GM12878 (cell line): Measurements from ENCODE around the gene POU2AF1. TPM values are rescaled to one million over a fixed set of nuclear protein-coding genes. Genes with fewer than 3 reads are reported as not detected.

ENCODE experiments used
- ATAC-seq: fragments of 200-7000 bp; cut with Tn5 transposase; 3 replicates; pipeline ENCODE4 v1.9.1; 2020; ENCODE audit warnings: mild to moderate bottlenecking, moderate library complexity
- BruUV-seq: library from RNA; stranded (reverse); fragments of 400-500 nt; replicated peaks from 2 replicates; lab custom pipeline; 2021; lab: Mats Ljungman, UMichigan
- CTCF ChIA-PET: fragments of 300-600 bp; sonication (Branson Sonifier 250); formaldehyde crosslinking; extraction: SDS; loops from one replicate; lab custom pipeline; 2021; ENCODE audit warnings: inconsistent platforms; lab: Yijun Ruan, JAX
- POLR2A ChIA-PET: fragments of 350-600 bp; formaldehyde crosslinking; extraction: SDS; loops from one replicate; lab custom pipeline; 2021; ENCODE audit warnings: inconsistent platforms; lab: Charles Lee
- RAD21 ChIA-PET: fragments of 300-600 bp; sonication (Branson Sonifier 250); formaldehyde crosslinking; loops from one replicate; lab custom pipeline; 2023; ENCODE audit warnings: antibody characterized with exemption; ENCODE audit not compliant: unreplicated experiment; lab: Charles Lee
- SMC1A ChIA-PET: fragments of 300-600 bp; sonication (Branson Sonifier 250); formaldehyde crosslinking; loops from one replicate; lab custom pipeline; 2023; ENCODE audit not compliant: unreplicated experiment, uncharacterized antibody; lab: Charles Lee
- DNase-seq: peaks from one replicate; pipeline ENCODE4 v3.0.0-alpha.2; 2011; ENCODE audit warnings: low read depth, low spot score
- FAIRE-seq: peaks from 3 replicates; lab custom pipeline; 2011; peaks lifted over from hg19 to GRCh38; lab: Jason Lieb, UNC
- H2AFZ ChIP-seq: 2 replicates; pipeline ENCODE4 v1.6.0; 2011; ENCODE audit warnings: low read depth, low read length, control low read depth; ENCODE audit not compliant: control insufficient read depth
- H3K27ac ChIP-seq: 2 replicates; pipeline ENCODE4 v1.5.1; 2011; ENCODE audit warnings: control low read depth; ENCODE audit not compliant: control insufficient read depth, insufficient read depth
- H3K27me3 ChIP-seq, 2 experiments: replicated peaks in 1 of 2; 2 replicates each; pipeline versions ENCODE4 v1.6.0 to v1.6.1; 2011; ENCODE audit warnings: low read length in 1 of 2; ENCODE audit not compliant: control insufficient read depth in 2 of 2, insufficient read depth in 2 of 2
- H3K36me3 ChIP-seq, 2 experiments: 2 replicates each; pipeline ENCODE4 v1.5.1; 2011; ENCODE audit warnings: low read length in 1 of 2; ENCODE audit not compliant: control insufficient read depth in 2 of 2, insufficient read depth in 2 of 2
- H3K4me1 ChIP-seq: 2 replicates; pipeline ENCODE4 v1.6.1; 2011; ENCODE audit warnings: mild to moderate bottlenecking, low read length, moderate library complexity, mixed read lengths; ENCODE audit not compliant: control insufficient read depth, insufficient read depth
- H3K4me2 ChIP-seq: 2 replicates; pipeline ENCODE4 v1.6.0; 2011; ENCODE audit warnings: control low read depth; ENCODE audit not compliant: control insufficient read depth, insufficient read depth
- H3K4me3 ChIP-seq: fragments of 200-600 bp; sonication (generic); 2 replicates; pipeline ENCODE4 v1.5.1; 2016
- H3K79me2 ChIP-seq: 2 replicates; pipeline ENCODE4 v1.6.0; 2011; ENCODE audit warnings: low read length; ENCODE audit not compliant: control insufficient read depth, insufficient read depth
- H3K9ac ChIP-seq: 2 replicates; pipeline ENCODE4 v1.8.0; 2011; ENCODE audit warnings: low read length, control low read depth, mixed read lengths; ENCODE audit not compliant: control insufficient read depth, insufficient read depth
- H3K9me3 ChIP-seq: replicated peaks from 3 replicates; pipeline ENCODE4 v1.5.1; 2011; ENCODE audit warnings: mild to moderate bottlenecking, low read length; ENCODE audit not compliant: control insufficient read depth, insufficient read depth
- H4K20me1 ChIP-seq: 2 replicates; pipeline ENCODE4 v1.6.0; 2011; ENCODE audit not compliant: control insufficient read depth, insufficient read depth
- ATF2 ChIP-seq: IDR thresholded peaks from 2 replicates; pipeline ENCODE4 v1.6.1; 2012; ENCODE audit warnings: low read length, inconsistent platforms
- BHLHE40 ChIP-seq, 2 experiments: fragments of 450-650 bp in 1 of 2; IDR thresholded peaks; 2 replicates each; pipeline ENCODE4 v1.6.1; 2011 to 2017; ENCODE audit warnings: low read depth in 2 of 2, borderline replicate concordance in 1 of 2, improper control_type of control experiment in 1 of 2, low read length in 1 of 2, mild to moderate bottlenecking in 1 of 2
- CBFB ChIP-seq: IDR thresholded peaks from 2 replicates; pipeline ENCODE4 v1.6.1; 2016; ENCODE audit warnings: antibody characterized with exemption, low read depth
- CHD2 ChIP-seq: IDR thresholded peaks from 2 replicates; pipeline ENCODE4 v1.6.1; 2011; ENCODE audit warnings: low read depth, low read length, improper control_type of control experiment, borderline replicate concordance
- JUND ChIP-seq: IDR thresholded peaks from 2 replicates; pipeline ENCODE4 v1.6.1; 2012; ENCODE audit warnings: low read depth, mild to moderate bottlenecking, low read length, improper control_type of control experiment, moderate library complexity
- MLLT1 ChIP-seq: fragments of 450-650 bp; IDR thresholded peaks from 2 replicates; pipeline ENCODE4 v1.6.1; 2016; ENCODE audit warnings: mild to moderate bottlenecking
- NBN ChIP-seq: fragments of 450-650 bp; IDR thresholded peaks from 2 replicates; pipeline ENCODE4 v1.6.1; 2016
- NFYA ChIP-seq: IDR thresholded peaks from 2 replicates; pipeline ENCODE4 v1.6.1; 2011; ENCODE audit warnings: low read depth, mild to moderate bottlenecking, low read length, improper control_type of control experiment, borderline replicate concordance
- PKNOX1 ChIP-seq: fragments of 450-650 bp; IDR thresholded peaks from 2 replicates; pipeline ENCODE4 v1.6.1; 2016; ENCODE audit warnings: mild to moderate bottlenecking
- SMAD1 ChIP-seq: fragments of 450-650 bp; IDR thresholded peaks from 2 replicates; pipeline ENCODE4 v1.6.1; 2018; ENCODE audit warnings: mild to moderate bottlenecking, low read depth; ENCODE audit not compliant: partially characterized antibody
- SREBF2 ChIP-seq: IDR thresholded peaks from 2 replicates; pipeline ENCODE4 v1.6.1; 2012; ENCODE audit warnings: mild to moderate bottlenecking, low read length
- USF2 ChIP-seq: IDR thresholded peaks from 2 replicates; pipeline ENCODE4 v1.6.1; 2011; ENCODE audit warnings: low read depth, low read length, improper control_type of control experiment, borderline replicate concordance
- WGBS: methylation state at CpG from one replicate; pipeline ENCODE4 v1.1.6; 2016; ENCODE audit warnings: low lambda C conversion rate; ENCODE audit not compliant: insufficient replicate concordance, insufficient coverage; ENCODE audit errors: missing lambda C conversion rate; 5-methylcytosine and 5-hydroxymethylcytosine counted together
- in situ Hi-C: fragments of 300-500 bp; cut with MboI; formaldehyde crosslinking; loops from 9 replicates; pipeline ENCODE4 v1.14.3; 2018; ENCODE audit warnings: mixed read lengths
- intact Hi-C: fragments of 100-400 bp; cut with micrococcal nuclease; formaldehyde crosslinking; loops from one replicate; pipeline ENCODE4 v1.14.2; 2022; ENCODE audit not compliant: unreplicated experiment
- polyA plus RNA-seq, 11 experiments: library from polyadenylated mRNA; depleted of rRNA in 4 of 11; unstranded in 6 of 11; stranded (reverse) in 5 of 11; fragments of >200 nt; fragmentation: Nextera tagmentation in 4 of 11; fragmentation: Illumina TruSeq in 1 of 11; extraction: Ambion mirVana in 4 of 11; extraction: Trizol in 1 of 11; gene quantifications; 1 replicate in 1 of 11; 2 replicates in 10 of 11; pipeline versions ENCODE4 v1.2.1 to v1.2.3, GENCODE V29; 2011 to 2016; ENCODE audit warnings: inconsistent platforms in 2 of 11, missing spikeins in 2 of 11, low read depth in 1 of 11
- total RNA-seq, 4 experiments: library from RNA; depleted of rRNA in 3 of 4; stranded (reverse); fragments of >200 nt in 3 of 4; fragmentation: Illumina TruSeq in 1 of 4; extraction: Trizol in 1 of 4; gene quantifications; 2 replicates each; pipeline versions ENCODE4 v1.2.1 to v1.2.3, GENCODE V29; 2013 to 2021
- TF ChIP-seq, protein P1 (sequence below): fragments of 450-650 bp; IDR thresholded peaks from 2 replicates; pipeline ENCODE4 v1.6.1; 2018; ENCODE audit warnings: borderline replicate concordance, mild to moderate bottlenecking; ENCODE audit not compliant: partially characterized antibody
- TF ChIP-seq, protein P2 (sequence below): IDR thresholded peaks from 2 replicates; pipeline ENCODE4 v1.6.1; 2012; ENCODE audit warnings: low read depth, low read length, improper control_type of control experiment

The POU2AF1 gene
- total and polyA plus RNA-seq, 10 of the 15 experiments (the other 5 are each of a cell fraction or from before 2014, with no cell fraction given) = 13.1 to 169 (median 75.5) TPM

- TF ChIP-seq ATF2 (no peak), SREBF2 (no peak), NFYA (no peak)
- TF ChIP-seq, all 136 proteins: peak for 0
These were observed 33.2 kb upstream of the POU2AF1 start (continued) for GRCh38 chr11:111412293-111412692.

GRCh38 chr11:111411456-111411855 is 32.4 kb upstream of the POU2AF1 start:
- ChIA-PET RAD21 (interaction anchor here (10.0 to 19.2 kb wide), 2 partner anchors 9 to 42 kb away, joined by 77 to 657 read pairs; partner anchors contain the start of gene POU2AF1), CTCF (interaction anchor here (0.7 to 15.0 kb wide), 7 partner anchors 8 to 127 kb away, joined by 3 to 213 read pairs (median 29); partner anchors contain the start of gene POU2AF1), POLR2A (interaction anchor here (0.9 to 16.5 kb wide), 2 partner anchors 41 to 61 kb away, joined by 3 to 415 read pairs; partner anchors contain the start of gene POU2AF1), SMC1A (interaction anchor here (0.9 to 29.3 kb wide), 6 partner anchors 10 to 129 kb away, joined by 3 to 972 read pairs (median 7); partner anchors contain the start of gene POU2AF1)
- Histone ChIP-seq H3K9ac (no peak overlapping the region), H3K79me2 (peaks cover 14% of the 10 kb centered on the region), H3K36me3 (no peaks in the 10 kb centered on the region), H4K20me1 (no peaks in the 10 kb centered on the region), H3K9me3 (no peaks in the 10 kb centered on the region; the same call in 2 of the 3 replicates), H3K4me3 (no peak overlapping the region), H2AFZ (no peak overlapping the region; the same call in 1 of the 2 replicates), H3K27ac (peak overlapping the region; percentile 98), H3K4me2 (peak overlapping the region; percentile 29; the same call in 1 of the 2 replicates), H3K4me1 (peaks cover 88% of the 10 kb centered on the region), H3K27me3 (no peaks in the 10 kb centered on the region)
- FAIRE-seq (no peak), DNase-seq (no peak), ATAC-seq (no peak)
- BruUV-seq = no TSS peak
- intact Hi-C loops = no loop called here
- 48% methylated on average over 2 of the region's 2 CpGs for WGBS
- in situ Hi-C loops = no loop called here
- TF ChIP-seq SMAD1 (no peak), USF2 (no peak), BHLHE40 (IDR thresholded peaks at IDR 0.05; ENCODE audit: borderline replicate concordance in 1 of 2, low read depth in 2 of 2, low read length in 1 of 2) (no peak), CHD2 (no peak), JUND (no peak), PKNOX1 (no peak), MLLT1 (no peak), CBFB (no peak), NBN (no peak)
- TF ChIP-seq, protein P1, sequence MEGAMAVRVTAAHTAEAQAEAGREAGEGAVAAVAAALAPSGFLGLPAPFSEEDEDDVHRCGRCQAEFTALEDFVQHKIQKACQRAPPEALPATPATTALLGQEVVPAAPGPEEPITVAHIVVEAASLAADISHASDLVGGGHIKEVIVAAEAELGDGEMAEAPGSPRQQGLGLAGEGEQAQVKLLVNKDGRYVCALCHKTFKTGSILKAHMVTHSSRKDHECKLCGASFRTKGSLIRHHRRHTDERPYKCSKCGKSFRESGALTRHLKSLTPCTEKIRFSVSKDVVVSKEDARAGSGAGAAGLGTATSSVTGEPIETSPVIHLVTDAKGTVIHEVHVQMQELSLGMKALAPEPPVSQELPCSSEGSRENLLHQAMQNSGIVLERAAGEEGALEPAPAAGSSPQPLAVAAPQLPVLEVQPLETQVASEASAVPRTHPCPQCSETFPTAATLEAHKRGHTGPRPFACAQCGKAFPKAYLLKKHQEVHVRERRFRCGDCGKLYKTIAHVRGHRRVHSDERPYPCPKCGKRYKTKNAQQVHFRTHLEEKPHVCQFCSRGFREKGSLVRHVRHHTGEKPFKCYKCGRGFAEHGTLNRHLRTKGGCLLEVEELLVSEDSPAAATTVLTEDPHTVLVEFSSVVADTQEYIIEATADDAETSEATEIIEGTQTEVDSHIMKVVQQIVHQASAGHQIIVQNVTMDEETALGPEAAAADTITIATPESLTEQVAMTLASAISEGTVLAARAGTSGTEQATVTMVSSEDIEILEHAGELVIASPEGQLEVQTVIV = no peak
- TF ChIP-seq, protein P2, sequence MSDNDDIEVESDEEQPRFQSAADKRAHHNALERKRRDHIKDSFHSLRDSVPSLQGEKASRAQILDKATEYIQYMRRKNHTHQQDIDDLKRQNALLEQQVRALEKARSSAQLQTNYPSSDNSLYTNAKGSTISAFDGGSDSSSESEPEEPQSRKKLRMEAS = no peak
